Liver (tissue), 9 donors: ENCODE data around the gene UNC13C. TPM values are rescaled to one million over a fixed set of nuclear protein-coding genes. Genes with fewer than 3 reads are reported as not detected.

Experiments used
- DNase-seq: peaks from one replicate; pipeline ENCODE4 v3.0.0-alpha.2; 2017; ENCODE audit warnings: low spot score
- H3K27ac ChIP-seq, 2 donors: one replicate each; pipeline ENCODE4 v1.7.0; 2013; ENCODE audit warnings: inconsistent platforms in 2 of 2, low read length in 2 of 2, control low read depth in 1 of 2, low read depth in 1 of 2, mild to moderate bottlenecking in 1 of 2
- H3K27me3 ChIP-seq, 4 donors: one replicate each; pipeline versions ENCODE4 v1.6.1 to v1.7.0; 2013; ENCODE audit warnings: low read length in 3 of 4, inconsistent platforms in 1 of 4, mild to moderate bottlenecking in 1 of 4, moderate library complexity in 1 of 4; ENCODE audit not compliant: control insufficient read depth in 4 of 4, insufficient read depth in 4 of 4
- H3K36me3 ChIP-seq, 4 donors: one replicate each; pipeline versions ENCODE4 v1.6.1 to v1.7.0; 2013; ENCODE audit warnings: low read length in 3 of 4, mild to moderate bottlenecking in 3 of 4, low read depth in 1 of 4, moderate library complexity in 1 of 4; ENCODE audit not compliant: control insufficient read depth in 4 of 4, insufficient read depth in 3 of 4
- H3K4me1 ChIP-seq, 4 donors: one replicate each; pipeline versions ENCODE4 v1.6.1 to v1.7.0; 2013; ENCODE audit warnings: low read length in 3 of 4, mild to moderate bottlenecking in 3 of 4, moderate library complexity in 1 of 4; ENCODE audit not compliant: control insufficient read depth in 4 of 4, insufficient read depth in 4 of 4
- H3K4me3 ChIP-seq, 3 donors: one replicate each; pipeline versions ENCODE4 v1.6.1 to v1.7.0; 2013; ENCODE audit warnings: low read length in 3 of 3, control low read depth in 1 of 3, low read depth in 1 of 3, mild to moderate bottlenecking in 1 of 3
- H3K9ac ChIP-seq, 2 donors: one replicate each; pipeline ENCODE4 v1.7.0; 2013; ENCODE audit warnings: low read length in 2 of 2, mild to moderate bottlenecking in 2 of 2, moderate library complexity in 2 of 2, control low read depth in 1 of 2, low read depth in 1 of 2
- H3K9me3 ChIP-seq, 4 donors: one replicate each; pipeline versions ENCODE4 v1.6.1 to v1.7.0; 2013; ENCODE audit warnings: low read length in 3 of 4; ENCODE audit not compliant: control insufficient read depth in 4 of 4
- FOXA2 ChIP-seq: IDR thresholded peaks from 2 replicates; pipeline ENCODE4 v1.6.1; 2016; ENCODE audit warnings: antibody characterized with exemption
- HNF4A ChIP-seq, 2 donors: conservative IDR thresholded peaks; 2 replicates each; pipeline ENCODE4 v1.6.1; 2016; ENCODE audit warnings: antibody characterized with exemption in 2 of 2, mild to moderate bottlenecking in 2 of 2
- HNF4G ChIP-seq: IDR thresholded peaks from 2 replicates; pipeline ENCODE4 v1.6.1; 2016; ENCODE audit warnings: antibody characterized with exemption
- JUND ChIP-seq, 2 donors: IDR thresholded peaks; 2 replicates each; pipeline ENCODE4 v1.6.1; 2016; ENCODE audit warnings: antibody characterized with exemption in 2 of 2
- MAX ChIP-seq: IDR thresholded peaks from 2 replicates; pipeline ENCODE4 v1.6.1; 2016; ENCODE audit warnings: antibody characterized with exemption
- NR2F2 ChIP-seq: IDR thresholded peaks from 2 replicates; pipeline ENCODE4 v1.6.1; 2016; ENCODE audit warnings: antibody characterized with exemption
- RAD21 ChIP-seq, 2 donors: IDR thresholded peaks; 2 replicates each; pipeline ENCODE4 v1.6.1; 2016; ENCODE audit warnings: antibody characterized with exemption in 2 of 2, mild to moderate bottlenecking in 2 of 2
- SP1 ChIP-seq: IDR thresholded peaks from 2 replicates; pipeline ENCODE4 v1.6.1; 2018; ENCODE audit warnings: antibody characterized with exemption, mild to moderate bottlenecking
- TAF1 ChIP-seq: conservative IDR thresholded peaks from 2 replicates; pipeline ENCODE4 v1.6.1; 2016; ENCODE audit warnings: antibody characterized with exemption, mild to moderate bottlenecking
- YY1 ChIP-seq: IDR thresholded peaks from 2 replicates; pipeline ENCODE4 v1.6.1; 2016; ENCODE audit warnings: antibody characterized with exemption, mild to moderate bottlenecking
- WGBS: extraction: QIAGEN DNeasy Blood & Tissue Kit; methylation state at CpG from one replicate; pipeline ENCODE4 v1.1.7; 2013; 5-methylcytosine and 5-hydroxymethylcytosine counted together
- polyA plus RNA-seq, 2 donors: library from polyadenylated mRNA; stranded (reverse) in 1 of 2; unstranded in 1 of 2; fragments of 200-250 nt in 1 of 2; fragments of >200 nt in 1 of 2; fragmentation: Nextera tagmentation in 1 of 2; extraction: Ambion mirVana in 1 of 2; gene quantifications; one replicate each; pipeline versions ENCODE4 v1.2.1 to v1.2.3, GENCODE V29; 2013 to 2015
- total RNA-seq, 2 donors: library from RNA; depleted of rRNA; stranded (reverse); fragments of >200 nt; gene quantifications; one replicate each; pipeline ENCODE4 v1.2.3, GENCODE V29; 2014
- TF ChIP-seq, protein P1 (sequence below): IDR thresholded peaks from 2 replicates; pipeline ENCODE4 v1.6.1; 2016; ENCODE audit warnings: antibody characterized with exemption, mild to moderate bottlenecking
- TF ChIP-seq, protein P2 (sequence below): fragments of 150-350 bp; IDR thresholded peaks from 2 replicates; pipeline ENCODE4 v1.5.1; 2017; ENCODE audit warnings: improper control_type of control experiment, low read depth, low read length; ENCODE audit not compliant: missing input control
- TF ChIP-seq, protein P3 (sequence below): IDR thresholded peaks from 2 replicates; pipeline ENCODE4 v1.6.1; 2016; ENCODE audit warnings: antibody characterized with exemption
- TF ChIP-seq, protein P4 (sequence below): IDR thresholded peaks from 2 replicates; pipeline ENCODE4 v1.6.1; 2016; ENCODE audit warnings: antibody characterized with exemption
- donor health status: healthy.
- donor health status: healthy.
- donor health status: healthy.
- donor health status: healthy.
- donor health status: healthy.

UNC13C gene
- total and polyA plus RNA-seq, 4 donors = 0.19 TPM; not detected in 3

GRCh38 chr15:54007256-54007655 is 29.0 kb downstream of the UNC13C start:
- H3K9me3 ChIP-seq = no peaks in the 10 kb centered on the region
- no peak for DNase-seq
- no peak overlapping the region for H3K4me3 ChIP-seq
- 84% methylated on average over 2 of the region's 2 CpGs for WGBS
- H3K36me3 ChIP-seq = no peaks in the 10 kb centered on the region
- H3K27ac ChIP-seq = no peak overlapping the region
- H3K9ac ChIP-seq = no peak overlapping the region
- no peaks in the 10 kb centered on the region for H3K4me1 ChIP-seq
- no peak for TF ChIP-seq TAF1
- no peak for TF ChIP-seq HNF4A (conservative IDR thresholded peaks at IDR 0.05)
- no peak for TF ChIP-seq NR2F2
- TF ChIP-seq, protein P1, sequence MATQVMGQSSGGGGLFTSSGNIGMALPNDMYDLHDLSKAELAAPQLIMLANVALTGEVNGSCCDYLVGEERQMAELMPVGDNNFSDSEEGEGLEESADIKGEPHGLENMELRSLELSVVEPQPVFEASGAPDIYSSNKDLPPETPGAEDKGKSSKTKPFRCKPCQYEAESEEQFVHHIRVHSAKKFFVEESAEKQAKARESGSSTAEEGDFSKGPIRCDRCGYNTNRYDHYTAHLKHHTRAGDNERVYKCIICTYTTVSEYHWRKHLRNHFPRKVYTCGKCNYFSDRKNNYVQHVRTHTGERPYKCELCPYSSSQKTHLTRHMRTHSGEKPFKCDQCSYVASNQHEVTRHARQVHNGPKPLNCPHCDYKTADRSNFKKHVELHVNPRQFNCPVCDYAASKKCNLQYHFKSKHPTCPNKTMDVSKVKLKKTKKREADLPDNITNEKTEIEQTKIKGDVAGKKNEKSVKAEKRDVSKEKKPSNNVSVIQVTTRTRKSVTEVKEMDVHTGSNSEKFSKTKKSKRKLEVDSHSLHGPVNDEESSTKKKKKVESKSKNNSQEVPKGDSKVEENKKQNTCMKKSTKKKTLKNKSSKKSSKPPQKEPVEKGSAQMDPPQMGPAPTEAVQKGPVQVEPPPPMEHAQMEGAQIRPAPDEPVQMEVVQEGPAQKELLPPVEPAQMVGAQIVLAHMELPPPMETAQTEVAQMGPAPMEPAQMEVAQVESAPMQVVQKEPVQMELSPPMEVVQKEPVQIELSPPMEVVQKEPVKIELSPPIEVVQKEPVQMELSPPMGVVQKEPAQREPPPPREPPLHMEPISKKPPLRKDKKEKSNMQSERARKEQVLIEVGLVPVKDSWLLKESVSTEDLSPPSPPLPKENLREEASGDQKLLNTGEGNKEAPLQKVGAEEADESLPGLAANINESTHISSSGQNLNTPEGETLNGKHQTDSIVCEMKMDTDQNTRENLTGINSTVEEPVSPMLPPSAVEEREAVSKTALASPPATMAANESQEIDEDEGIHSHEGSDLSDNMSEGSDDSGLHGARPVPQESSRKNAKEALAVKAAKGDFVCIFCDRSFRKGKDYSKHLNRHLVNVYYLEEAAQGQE = no peak
- no peak for TF ChIP-seq SP1
- TF ChIP-seq HNF4G = no peak
- TF ChIP-seq MAX = no peak
- TF ChIP-seq JUND (IDR thresholded peaks at IDR 0.05) = no peak
- TF ChIP-seq FOXA2 = no peak
- no peak for TF ChIP-seq RAD21 (IDR thresholded peaks at IDR 0.05)
- TF ChIP-seq, protein P2, sequence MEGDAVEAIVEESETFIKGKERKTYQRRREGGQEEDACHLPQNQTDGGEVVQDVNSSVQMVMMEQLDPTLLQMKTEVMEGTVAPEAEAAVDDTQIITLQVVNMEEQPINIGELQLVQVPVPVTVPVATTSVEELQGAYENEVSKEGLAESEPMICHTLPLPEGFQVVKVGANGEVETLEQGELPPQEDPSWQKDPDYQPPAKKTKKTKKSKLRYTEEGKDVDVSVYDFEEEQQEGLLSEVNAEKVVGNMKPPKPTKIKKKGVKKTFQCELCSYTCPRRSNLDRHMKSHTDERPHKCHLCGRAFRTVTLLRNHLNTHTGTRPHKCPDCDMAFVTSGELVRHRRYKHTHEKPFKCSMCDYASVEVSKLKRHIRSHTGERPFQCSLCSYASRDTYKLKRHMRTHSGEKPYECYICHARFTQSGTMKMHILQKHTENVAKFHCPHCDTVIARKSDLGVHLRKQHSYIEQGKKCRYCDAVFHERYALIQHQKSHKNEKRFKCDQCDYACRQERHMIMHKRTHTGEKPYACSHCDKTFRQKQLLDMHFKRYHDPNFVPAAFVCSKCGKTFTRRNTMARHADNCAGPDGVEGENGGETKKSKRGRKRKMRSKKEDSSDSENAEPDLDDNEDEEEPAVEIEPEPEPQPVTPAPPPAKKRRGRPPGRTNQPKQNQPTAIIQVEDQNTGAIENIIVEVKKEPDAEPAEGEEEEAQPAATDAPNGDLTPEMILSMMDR = no peak
- TF ChIP-seq YY1 = no peak
- TF ChIP-seq, protein P3, sequence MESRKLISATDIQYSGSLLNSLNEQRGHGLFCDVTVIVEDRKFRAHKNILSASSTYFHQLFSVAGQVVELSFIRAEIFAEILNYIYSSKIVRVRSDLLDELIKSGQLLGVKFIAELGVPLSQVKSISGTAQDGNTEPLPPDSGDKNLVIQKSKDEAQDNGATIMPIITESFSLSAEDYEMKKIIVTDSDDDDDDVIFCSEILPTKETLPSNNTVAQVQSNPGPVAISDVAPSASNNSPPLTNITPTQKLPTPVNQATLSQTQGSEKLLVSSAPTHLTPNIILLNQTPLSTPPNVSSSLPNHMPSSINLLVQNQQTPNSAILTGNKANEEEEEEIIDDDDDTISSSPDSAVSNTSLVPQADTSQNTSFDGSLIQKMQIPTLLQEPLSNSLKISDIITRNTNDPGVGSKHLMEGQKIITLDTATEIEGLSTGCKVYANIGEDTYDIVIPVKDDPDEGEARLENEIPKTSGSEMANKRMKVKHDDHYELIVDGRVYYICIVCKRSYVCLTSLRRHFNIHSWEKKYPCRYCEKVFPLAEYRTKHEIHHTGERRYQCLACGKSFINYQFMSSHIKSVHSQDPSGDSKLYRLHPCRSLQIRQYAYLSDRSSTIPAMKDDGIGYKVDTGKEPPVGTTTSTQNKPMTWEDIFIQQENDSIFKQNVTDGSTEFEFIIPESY = no peak
- peaks cover 0 to 2% (median 0%) of the 10 kb centered on the region in 4 donors for H3K27me3 ChIP-seq

GRCh38 chr15:54011656-54012055 is 33.4 kb downstream of the UNC13C start:
- peaks cover 0 to 2% (median 0%) of the 10 kb centered on the region in 4 donors for H3K27me3 ChIP-seq
- TF ChIP-seq RAD21 (IDR thresholded peaks at IDR 0.05) (no peak), HNF4A (conservative IDR thresholded peaks at IDR 0.05) (no peak), SP1 (no peak), NR2F2 (no peak), HNF4G (no peak), JUND (IDR thresholded peaks at IDR 0.05) (no peak)
- TF ChIP-seq, protein P4, sequence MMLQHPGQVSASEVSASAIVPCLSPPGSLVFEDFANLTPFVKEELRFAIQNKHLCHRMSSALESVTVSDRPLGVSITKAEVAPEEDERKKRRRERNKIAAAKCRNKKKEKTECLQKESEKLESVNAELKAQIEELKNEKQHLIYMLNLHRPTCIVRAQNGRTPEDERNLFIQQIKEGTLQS = no peak
- TF ChIP-seq, protein P1 = no peak
- 86% methylated on average over 1 of the region's 1 CpG for WGBS
- H3K4me3 ChIP-seq = no peak overlapping the region
- no peaks in the 10 kb centered on the region for H3K9me3 ChIP-seq
- H3K4me1 ChIP-seq = no peaks in the 10 kb centered on the region
- H3K27ac ChIP-seq = no peak overlapping the region
- no peak overlapping the region for H3K9ac ChIP-seq
- DNase-seq = no peak
- no peaks in the 10 kb centered on the region for H3K36me3 ChIP-seq
